Duodenal mucosa (tissue), 2 donors: ENCODE measurements around the gene HTR2A.

ENCODE experiments used
- H3K27ac ChIP-seq: one replicate; pipeline ENCODE4 v1.7.0; 2013; ENCODE audit warnings: low read depth, low read length
- H3K27me3 ChIP-seq, 2 donors: one replicate each; pipeline ENCODE4 v1.7.0; 2013; ENCODE audit warnings: low read length in 2 of 2, control low read depth in 1 of 2; ENCODE audit not compliant: insufficient read depth in 2 of 2, control insufficient read depth in 1 of 2
- H3K36me3 ChIP-seq, 2 donors: one replicate each; pipeline ENCODE4 v1.7.0; 2013; ENCODE audit warnings: low read length in 2 of 2, control low read depth in 1 of 2; ENCODE audit not compliant: insufficient read depth in 2 of 2, control insufficient read depth in 1 of 2
- H3K4me1 ChIP-seq, 2 donors: one replicate each; pipeline ENCODE4 v1.7.0; 2013; ENCODE audit warnings: low read length in 2 of 2, control low read depth in 1 of 2; ENCODE audit not compliant: insufficient read depth in 2 of 2, control insufficient read depth in 1 of 2
- H3K4me3 ChIP-seq, 2 donors: one replicate each; pipeline ENCODE4 v1.7.0; 2013; ENCODE audit warnings: low read length in 2 of 2, low read depth in 1 of 2
- H3K9ac ChIP-seq, 2 donors: one replicate each; pipeline ENCODE4 v1.7.0; 2013; ENCODE audit warnings: low read length in 2 of 2, low read depth in 1 of 2
- H3K9me3 ChIP-seq, 2 donors: one replicate each; pipeline ENCODE4 v1.7.0; 2013; ENCODE audit warnings: low read length in 2 of 2, control low read depth in 1 of 2; ENCODE audit not compliant: control insufficient read depth in 1 of 2

HTR2A gene

GRCh38 chr13:46896341-46897137 lies at the start of gene HTR2A:
TSS of gene HTR2A (minus strand) at chr13:46897053. CDS start at chr13:46895906, 1,147 bp downstream.
- H3K4me1 ChIP-seq: peaks cover 3 to 4% of the 10 kb centered on the region in 2 donors
- no peak within 1 kb of the TSS for H3K9ac ChIP-seq
- H3K9me3 ChIP-seq: no peaks in the 10 kb centered on the region
- no peaks in the 10 kb centered on the region for H3K36me3 ChIP-seq
- H3K27ac ChIP-seq: no peak within 1 kb of the TSS
- peaks cover 18 to 19% of the 10 kb centered on the region in 2 donors for H3K27me3 ChIP-seq
- peak within 1 kb of the TSS; percentile 46 to 57 for H3K4me3 ChIP-seq

- Histone ChIP-seq H3K4me1 (no peaks in the 10 kb centered on the region), H3K27ac (no peak overlapping the region), H3K36me3 (no peaks in the 10 kb centered on the region), H3K27me3 (no peaks in the 10 kb centered on the region), H3K4me3 (no peak overlapping the region), H3K9me3 (no peaks in the 10 kb centered on the region), H3K9ac (no peak overlapping the region)
Observed at GRCh38 chr13:46936525-46936924, 39.7 kb upstream of the HTR2A start.

GRCh38 chr13:46934749-46935148 lies 37.9 kb upstream of the HTR2A start:
- no peaks in the 10 kb centered on the region for H3K4me1 ChIP-seq
- no peaks in the 10 kb centered on the region for H3K36me3 ChIP-seq
- no peaks in the 10 kb centered on the region for H3K9me3 ChIP-seq
- H3K4me3 ChIP-seq: no peak overlapping the region
- H3K27me3 ChIP-seq: no peaks in the 10 kb centered on the region
- no peak overlapping the region for H3K27ac ChIP-seq
- no peak overlapping the region for H3K9ac ChIP-seq

- H3K9me3 ChIP-seq: no peaks in the 10 kb centered on the region
- no peak overlapping the region for H3K9ac ChIP-seq
- H3K36me3 ChIP-seq: no peaks in the 10 kb centered on the region
- H3K27me3 ChIP-seq: no peaks in the 10 kb centered on the region
- H3K4me3 ChIP-seq: no peak overlapping the region
- H3K4me1 ChIP-seq: no peaks in the 10 kb centered on the region
- no peak overlapping the region for H3K27ac ChIP-seq
Observed at GRCh38 chr13:46926916-46927590, 30.2 kb upstream of the HTR2A start.

- no peak overlapping the region for H3K9ac ChIP-seq
- no peaks in the 10 kb centered on the region for H3K4me1 ChIP-seq
- no peaks in the 10 kb centered on the region for H3K27me3 ChIP-seq
- no peaks in the 10 kb centered on the region for H3K36me3 ChIP-seq
- no peak overlapping the region for H3K27ac ChIP-seq
- no peaks in the 10 kb centered on the region for H3K9me3 ChIP-seq
- no peak overlapping the region for H3K4me3 ChIP-seq
Observed at GRCh38 chr13:46925486-46925885, 28.6 kb upstream of the HTR2A start.

GRCh38 chr13:46914341-46914740 lies 17.5 kb upstream of the HTR2A start:
- H3K27me3 ChIP-seq: no peaks in the 10 kb centered on the region
- no peak overlapping the region for H3K9ac ChIP-seq
- no peaks in the 10 kb centered on the region for H3K4me1 ChIP-seq

GRCh38 chr13:46913757-46914156 lies 16.9 kb upstream of the HTR2A start:
- H3K27ac ChIP-seq: no peak overlapping the region
- H3K27me3 ChIP-seq: no peaks in the 10 kb centered on the region
- no peaks in the 10 kb centered on the region for H3K4me1 ChIP-seq
- H3K4me3 ChIP-seq: no peak overlapping the region
- no peak overlapping the region for H3K9ac ChIP-seq
- no peaks in the 10 kb centered on the region for H3K36me3 ChIP-seq
- H3K9me3 ChIP-seq: no peaks in the 10 kb centered on the region

More at GRCh38 chr13:46914341-46914740, 17.5 kb upstream of the HTR2A start:
- H3K36me3 ChIP-seq: no peaks in the 10 kb centered on the region
- H3K27ac ChIP-seq: no peak overlapping the region
- H3K4me3 ChIP-seq: no peak overlapping the region
- no peaks in the 10 kb centered on the region for H3K9me3 ChIP-seq

GRCh38 chr13:46909042-46909441 lies 12.2 kb upstream of the HTR2A start:
- no peaks in the 10 kb centered on the region for H3K36me3 ChIP-seq
- no peaks in the 10 kb centered on the region for H3K27me3 ChIP-seq
- H3K9ac ChIP-seq: no peak overlapping the region
- no peak overlapping the region for H3K4me3 ChIP-seq
- no peaks in the 10 kb centered on the region for H3K4me1 ChIP-seq
- no peaks in the 10 kb centered on the region for H3K9me3 ChIP-seq
- H3K27ac ChIP-seq: no peak overlapping the region

- no peak overlapping the region for H3K27ac ChIP-seq
- no peak overlapping the region for H3K4me3 ChIP-seq
- H3K4me1 ChIP-seq: no peaks in the 10 kb centered on the region
- no peak overlapping the region for H3K9ac ChIP-seq
- H3K36me3 ChIP-seq: no peaks in the 10 kb centered on the region
- H3K27me3 ChIP-seq: no peaks in the 10 kb centered on the region
- no peaks in the 10 kb centered on the region for H3K9me3 ChIP-seq
Observed at GRCh38 chr13:46908501-46908900, 11.6 kb upstream of the HTR2A start.

GRCh38 chr13:46906405-46906804 lies 9.6 kb upstream of the HTR2A start:
- Histone ChIP-seq H3K36me3 (no peaks in the 10 kb centered on the region), H3K9ac (no peak overlapping the region), H3K27ac (no peak overlapping the region), H3K4me3 (no peak overlapping the region), H3K27me3 (no peaks in the 10 kb centered on the region), H3K4me1 (no peaks in the 10 kb centered on the region), H3K9me3 (no peaks in the 10 kb centered on the region)
